Hepatocyte (in vitro differentiated cells): ENCODE measurements around the gene F11R. TPM values are rescaled to one million over a fixed set of nuclear protein-coding genes. Genes with fewer than 3 reads are reported as not detected.
A peak's percentile ranks its signal among the peaks of the same experiment; 100 is the strongest.

Experiments
- DNase-seq: peaks from one replicate; pipeline ENCODE4 v3.0.0-alpha.2; 2016; ENCODE audit warnings: low spot score
- H2AFZ ChIP-seq: fragments of 200-600 bp; sonication (generic); 2 replicates; pipeline ENCODE4 v1.6.0; 2016; ENCODE audit warnings: antibody characterized with exemption, mild to moderate bottlenecking
- H3K27ac ChIP-seq: fragments of 200-600 bp; sonication (generic); 2 replicates; pipeline ENCODE4 v1.5.1; 2016; ENCODE audit warnings: mild to moderate bottlenecking
- H3K27me3 ChIP-seq: fragments of 200-600 bp; sonication (generic); 2 replicates; pipeline ENCODE4 v1.6.1; 2016
- H3K36me3 ChIP-seq: fragments of 200-600 bp; sonication (generic); replicated peaks from 2 replicates; pipeline ENCODE4 v1.5.1; 2016; ENCODE audit warnings: low read depth; ENCODE audit not compliant: insufficient read depth
- H3K4me1 ChIP-seq: fragments of 200-600 bp; sonication (generic); 2 replicates; pipeline ENCODE4 v1.5.1; 2016; ENCODE audit warnings: mild to moderate bottlenecking, moderate library complexity; ENCODE audit not compliant: insufficient read depth
- H3K4me2 ChIP-seq: fragments of 200-600 bp; sonication (generic); 2 replicates; pipeline ENCODE4 v1.6.0; 2016
- H3K4me3 ChIP-seq: fragments of 200-600 bp; sonication (generic); 2 replicates; pipeline ENCODE4 v1.5.1; 2016; ENCODE audit warnings: mild to moderate bottlenecking
- H3K79me2 ChIP-seq: fragments of 200-600 bp; sonication (generic); 2 replicates; pipeline ENCODE4 v1.6.0; 2017; ENCODE audit warnings: mild to moderate bottlenecking
- H3K9me2 ChIP-seq: fragments of 200-600 bp; sonication (generic); replicated peaks from 2 replicates; pipeline ENCODE4 v1.6.0; 2017; ENCODE audit warnings: mild to moderate bottlenecking; ENCODE audit not compliant: insufficient read depth
- H3K9me3 ChIP-seq: fragments of 200-600 bp; sonication (generic); 2 replicates; pipeline ENCODE4 v1.5.1; 2016; ENCODE audit warnings: low read depth, mild to moderate bottlenecking
- H4K20me1 ChIP-seq: fragments of 200-600 bp; sonication (generic); 2 replicates; pipeline ENCODE4 v1.6.0; 2016; ENCODE audit warnings: mild to moderate bottlenecking; ENCODE audit not compliant: insufficient read depth, poor library complexity, severe bottlenecking
- EZH2 ChIP-seq: fragments of 200-600 bp; sonication (generic); IDR thresholded peaks from 2 replicates; pipeline ENCODE4 v1.6.1; 2016; ENCODE audit warnings: antibody characterized with exemption, mild to moderate bottlenecking, borderline replicate concordance
- EZH2phosphoT487 ChIP-seq: fragments of 200-600 bp; sonication (generic); IDR thresholded peaks from one replicate; pipeline ENCODE4 v1.6.1; 2018; ENCODE audit warnings: antibody characterized with exemption, mild to moderate bottlenecking, low read depth, moderate library complexity; ENCODE audit not compliant: unreplicated experiment, severe bottlenecking
- WGBS: methylation state at CpG from one replicate; pipeline ENCODE4 v1.1.6; 2016; ENCODE audit warnings: low lambda C conversion rate; ENCODE audit errors: missing lambda C conversion rate; 5-methylcytosine and 5-hydroxymethylcytosine counted together
- polyA plus RNA-seq: library from polyadenylated mRNA; unstranded; fragments of >200 nt; fragmentation: Nextera tagmentation; extraction: Ambion mirVana; gene quantifications from 2 replicates; pipeline ENCODE4 v1.2.1, GENCODE V29; 2016
- total RNA-seq: library from RNA; depleted of rRNA; stranded (reverse); fragments of >200 nt; gene quantifications from 2 replicates; pipeline ENCODE4 v1.2.3, GENCODE V29; 2014
- TF ChIP-seq, protein P1 (sequence below): fragments of 200-600 bp; sonication (generic); IDR thresholded peaks from 2 replicates; pipeline ENCODE4 v1.5.1; 2016; ENCODE audit warnings: antibody characterized with exemption, mild to moderate bottlenecking; ENCODE audit not compliant: poor library complexity

The F11R gene
- total and polyA plus RNA-seq, 2 experiments from 2014 or later, result 148 to 180 TPM

DNA sequence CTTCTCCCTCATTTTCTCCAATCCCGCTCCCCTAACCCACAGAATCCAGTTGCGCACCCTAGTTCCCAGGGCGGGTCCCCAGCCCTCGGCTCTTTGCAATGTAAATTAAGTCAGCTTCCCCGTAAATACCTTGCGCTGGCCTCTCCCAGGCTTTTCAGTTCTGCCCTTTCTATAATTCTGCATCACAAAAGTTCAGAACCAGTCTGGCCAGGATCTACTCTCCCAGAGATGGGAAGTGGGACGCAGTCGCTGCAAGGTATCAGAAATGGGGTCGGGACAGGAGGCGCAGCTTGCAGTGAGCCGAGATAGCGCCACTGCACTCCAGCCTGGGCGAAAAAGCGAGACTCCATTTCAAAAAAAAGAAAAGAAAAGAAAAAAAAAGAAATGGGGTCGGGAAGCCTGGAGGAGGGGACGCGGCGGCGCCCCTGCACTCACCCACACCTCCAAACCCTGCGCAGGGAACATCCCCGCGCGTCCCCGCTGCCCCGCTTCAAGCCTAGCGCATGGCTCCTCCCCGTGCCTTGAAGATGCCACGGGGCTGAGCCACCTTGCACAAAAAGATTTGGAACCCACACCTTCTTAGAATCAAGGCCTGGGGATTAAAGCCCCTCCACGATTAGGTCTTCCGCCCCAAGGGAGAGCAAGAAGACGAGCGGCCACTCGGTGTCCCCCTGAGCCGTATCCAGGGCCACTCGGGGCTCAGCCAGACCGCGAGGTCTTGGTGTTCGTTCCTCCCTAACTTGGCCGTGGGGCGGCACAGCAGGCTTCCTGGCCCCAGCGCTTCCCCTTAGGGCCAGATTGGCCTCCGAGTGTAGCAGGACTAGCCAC, 39.2 kb downstream of the F11R start:
- H3K9me3 ChIP-seq, result no peaks in the 10 kb centered on the region
- H3K4me1 ChIP-seq, result peaks cover 8% of the 10 kb centered on the region
- no peak for DNase-seq
- H3K27ac ChIP-seq, result no peak overlapping the region
- H2AFZ ChIP-seq, result peak overlapping the region; percentile 84
- peaks cover 22% of the 10 kb centered on the region for H3K27me3 ChIP-seq
- 6% methylated on average over 38 of the region's 42 CpGs for WGBS
- no peaks in the 10 kb centered on the region for H3K79me2 ChIP-seq
- H3K36me3 ChIP-seq, result no peaks in the 10 kb centered on the region
- H4K20me1 ChIP-seq, result no peaks in the 10 kb centered on the region
- H3K4me3 ChIP-seq, result peak overlapping the region; percentile 20
- H3K4me2 ChIP-seq, result peak overlapping the region; percentile 85
- H3K9me2 ChIP-seq, result no peaks in the 10 kb centered on the region
- peak; percentile 93 for TF ChIP-seq EZH2
- TF ChIP-seq, protein P1, sequence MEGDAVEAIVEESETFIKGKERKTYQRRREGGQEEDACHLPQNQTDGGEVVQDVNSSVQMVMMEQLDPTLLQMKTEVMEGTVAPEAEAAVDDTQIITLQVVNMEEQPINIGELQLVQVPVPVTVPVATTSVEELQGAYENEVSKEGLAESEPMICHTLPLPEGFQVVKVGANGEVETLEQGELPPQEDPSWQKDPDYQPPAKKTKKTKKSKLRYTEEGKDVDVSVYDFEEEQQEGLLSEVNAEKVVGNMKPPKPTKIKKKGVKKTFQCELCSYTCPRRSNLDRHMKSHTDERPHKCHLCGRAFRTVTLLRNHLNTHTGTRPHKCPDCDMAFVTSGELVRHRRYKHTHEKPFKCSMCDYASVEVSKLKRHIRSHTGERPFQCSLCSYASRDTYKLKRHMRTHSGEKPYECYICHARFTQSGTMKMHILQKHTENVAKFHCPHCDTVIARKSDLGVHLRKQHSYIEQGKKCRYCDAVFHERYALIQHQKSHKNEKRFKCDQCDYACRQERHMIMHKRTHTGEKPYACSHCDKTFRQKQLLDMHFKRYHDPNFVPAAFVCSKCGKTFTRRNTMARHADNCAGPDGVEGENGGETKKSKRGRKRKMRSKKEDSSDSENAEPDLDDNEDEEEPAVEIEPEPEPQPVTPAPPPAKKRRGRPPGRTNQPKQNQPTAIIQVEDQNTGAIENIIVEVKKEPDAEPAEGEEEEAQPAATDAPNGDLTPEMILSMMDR, result no peak

DNA sequence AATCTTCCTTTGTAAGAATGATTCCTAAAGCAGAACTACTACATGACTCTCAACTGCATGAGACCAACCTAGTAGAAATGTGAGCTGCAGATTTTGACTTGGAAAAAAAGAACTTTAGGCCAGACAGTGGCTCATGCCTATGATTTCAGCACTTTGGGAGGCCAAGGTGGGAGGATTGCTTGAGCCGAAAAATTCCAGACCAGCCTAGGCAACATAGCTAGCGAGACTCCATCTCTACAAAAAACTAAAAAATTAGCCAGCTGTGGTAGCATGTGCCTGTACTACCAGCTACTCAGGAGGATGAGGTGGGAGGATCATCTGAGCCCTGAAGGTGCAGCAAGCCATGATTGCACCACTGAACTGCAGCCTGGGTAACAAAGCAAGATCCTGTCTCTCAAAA, 41.7 kb downstream of the F11R start:
- H3K4me1 ChIP-seq, result peaks cover 8% of the 10 kb centered on the region
- H3K4me3 ChIP-seq, result no peak overlapping the region
- WGBS, result 90% methylated on average over 2 of the region's 2 CpGs
- H3K27ac ChIP-seq, result no peak overlapping the region
- H3K79me2 ChIP-seq, result no peaks in the 10 kb centered on the region
- no peaks in the 10 kb centered on the region for H3K9me3 ChIP-seq
- DNase-seq, result no peak
- no peaks in the 10 kb centered on the region for H4K20me1 ChIP-seq
- H3K4me2 ChIP-seq, result no peak overlapping the region
- TF ChIP-seq EZH2phosphoT487 (no peak), EZH2 (no peak)
- TF ChIP-seq, protein P1, result no peak
- no peak overlapping the region for H2AFZ ChIP-seq
- H3K9me2 ChIP-seq, result no peaks in the 10 kb centered on the region
- peaks cover 22% of the 10 kb centered on the region for H3K27me3 ChIP-seq
- H3K36me3 ChIP-seq, result no peaks in the 10 kb centered on the region

DNA sequence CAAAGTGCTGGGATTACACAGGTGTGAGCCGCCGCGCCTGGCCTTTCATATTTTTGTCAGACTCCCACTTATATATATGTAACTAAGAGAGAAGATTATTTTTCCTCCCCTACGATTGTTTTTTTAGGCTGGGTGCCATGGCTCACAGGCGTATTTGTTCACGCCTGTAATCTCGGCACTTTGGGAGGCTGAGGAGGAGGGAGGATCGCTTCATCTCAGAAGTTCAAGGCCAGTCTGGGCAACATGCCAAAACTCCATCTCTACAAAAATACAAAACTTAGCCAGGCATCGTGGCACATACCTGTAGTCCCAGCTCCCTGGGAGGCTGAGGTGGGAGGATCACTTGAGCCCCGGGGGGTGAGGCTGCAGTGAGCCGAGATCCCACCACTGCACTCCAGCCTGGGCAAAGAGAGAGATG, 42.4 kb downstream of the F11R start:
- 86% methylated on average over 11 of the region's 11 CpGs for WGBS
- H2AFZ ChIP-seq, result no peak overlapping the region
- no peak overlapping the region for H3K27ac ChIP-seq
- H3K9me3 ChIP-seq, result no peaks in the 10 kb centered on the region
- peaks cover 8% of the 10 kb centered on the region for H3K4me1 ChIP-seq
- no peaks in the 10 kb centered on the region for H3K9me2 ChIP-seq
- TF ChIP-seq EZH2phosphoT487 (no peak), EZH2 (no peak)
- TF ChIP-seq, protein P1, result no peak
- DNase-seq, result no peak
- H3K4me2 ChIP-seq, result no peak overlapping the region
- H3K4me3 ChIP-seq, result no peak overlapping the region
- no peaks in the 10 kb centered on the region for H4K20me1 ChIP-seq
- no peaks in the 10 kb centered on the region for H3K36me3 ChIP-seq
- H3K79me2 ChIP-seq, result no peaks in the 10 kb centered on the region
- H3K27me3 ChIP-seq, result peaks cover 22% of the 10 kb centered on the region
